Activated CD4-positive, CD25-positive, alpha-beta regulatory T cell (primary cell): ENCODE data around the gene EEPD1.

ENCODE experiments used
- DNase-seq, 4 experiments: peaks; one replicate each; lab custom pipeline; 2025; lab: John Stamatoyannopoulos, UW

The EEPD1 gene

GRCh38 chr7:36300696-36301350 lies 147.8 kb downstream of the EEPD1 start:
- no peak for DNase-seq

GRCh38 chr7:36301914-36302771 lies 149.1 kb downstream of the EEPD1 start:
- no peak for DNase-seq

GRCh38 chr7:36303202-36304098 lies 150.4 kb downstream of the EEPD1 start:
- no peak for DNase-seq

- DNase-seq: no peak
These were observed 151.0 kb downstream of the EEPD1 start for GRCh38 chr7:36304099-36304425.

- no peak for DNase-seq
These were observed 152.2 kb downstream of the EEPD1 start for GRCh38 chr7:36305226-36305625.

GRCh38 chr7:36305648-36306047 lies 152.6 kb downstream of the EEPD1 start:
- DNase-seq: no peak

- DNase-seq: no peak
These were observed 153.2 kb downstream of the EEPD1 start for GRCh38 chr7:36306222-36306621.

GRCh38 chr7:36306722-36307121 lies 153.7 kb downstream of the EEPD1 start:
- no peak for DNase-seq

- no peak for DNase-seq
These were observed 155.0 kb downstream of the EEPD1 start for GRCh38 chr7:36308031-36308430.

GRCh38 chr7:36309301-36309700 lies 156.2 kb downstream of the EEPD1 start:
- no peak for DNase-seq

GRCh38 chr7:36309716-36310115 lies 156.7 kb downstream of the EEPD1 start:
- DNase-seq: no peak

- no peak for DNase-seq
These were observed 157.8 kb downstream of the EEPD1 start for GRCh38 chr7:36310897-36311296.

- DNase-seq: no peak
These were observed 158.5 kb downstream of the EEPD1 start for GRCh38 chr7:36311539-36311938.

GRCh38 chr7:36312064-36312914 lies 159.2 kb downstream of the EEPD1 start:
- no peak for DNase-seq

GRCh38 chr7:36312915-36313334 lies 159.9 kb downstream of the EEPD1 start:
- no peak for DNase-seq

GRCh38 chr7:36313607-36314006 lies 160.6 kb downstream of the EEPD1 start:
- DNase-seq: no peak

- DNase-seq: no peak
These were observed 161.4 kb downstream of the EEPD1 start for GRCh38 chr7:36314491-36314890.

GRCh38 chr7:36315309-36315944 lies 162.4 kb downstream of the EEPD1 start:
- no peak for DNase-seq

GRCh38 chr7:36316319-36316718 lies 163.3 kb downstream of the EEPD1 start:
- no peak for DNase-seq

- no peak for DNase-seq
These were observed 164.2 kb downstream of the EEPD1 start for GRCh38 chr7:36317276-36317675.

GRCh38 chr7:36318116-36318515 lies 165.1 kb downstream of the EEPD1 start:
- no peak for DNase-seq
